Measurements from ENCODE around the gene TRDN.

The TRDN gene

GRCh38 chr6:123551939-123552707 lies 84.6 kb downstream of the TRDN start:
- Histone ChIP-seq H3K9me3 (ENCODE audit: control insufficient read depth, insufficient read depth, low read depth, low read length) (no peaks in the 10 kb centered on the region), H3K4me1 (ENCODE audit: control insufficient read depth, insufficient read depth, low read length) (no peaks in the 10 kb centered on the region), H3K36me3 (ENCODE audit: control insufficient read depth in 2 of 2, insufficient read depth in 1 of 2, low read length in 2 of 2) (no peaks in the 10 kb centered on the region), H3K4me3 (ENCODE audit: low read depth, low read length) (no peak overlapping the region), H3K27ac (ENCODE audit: extremely low read depth, low read depth, low read length) (no peak overlapping the region)
- TF ChIP-seq, protein P1, sequence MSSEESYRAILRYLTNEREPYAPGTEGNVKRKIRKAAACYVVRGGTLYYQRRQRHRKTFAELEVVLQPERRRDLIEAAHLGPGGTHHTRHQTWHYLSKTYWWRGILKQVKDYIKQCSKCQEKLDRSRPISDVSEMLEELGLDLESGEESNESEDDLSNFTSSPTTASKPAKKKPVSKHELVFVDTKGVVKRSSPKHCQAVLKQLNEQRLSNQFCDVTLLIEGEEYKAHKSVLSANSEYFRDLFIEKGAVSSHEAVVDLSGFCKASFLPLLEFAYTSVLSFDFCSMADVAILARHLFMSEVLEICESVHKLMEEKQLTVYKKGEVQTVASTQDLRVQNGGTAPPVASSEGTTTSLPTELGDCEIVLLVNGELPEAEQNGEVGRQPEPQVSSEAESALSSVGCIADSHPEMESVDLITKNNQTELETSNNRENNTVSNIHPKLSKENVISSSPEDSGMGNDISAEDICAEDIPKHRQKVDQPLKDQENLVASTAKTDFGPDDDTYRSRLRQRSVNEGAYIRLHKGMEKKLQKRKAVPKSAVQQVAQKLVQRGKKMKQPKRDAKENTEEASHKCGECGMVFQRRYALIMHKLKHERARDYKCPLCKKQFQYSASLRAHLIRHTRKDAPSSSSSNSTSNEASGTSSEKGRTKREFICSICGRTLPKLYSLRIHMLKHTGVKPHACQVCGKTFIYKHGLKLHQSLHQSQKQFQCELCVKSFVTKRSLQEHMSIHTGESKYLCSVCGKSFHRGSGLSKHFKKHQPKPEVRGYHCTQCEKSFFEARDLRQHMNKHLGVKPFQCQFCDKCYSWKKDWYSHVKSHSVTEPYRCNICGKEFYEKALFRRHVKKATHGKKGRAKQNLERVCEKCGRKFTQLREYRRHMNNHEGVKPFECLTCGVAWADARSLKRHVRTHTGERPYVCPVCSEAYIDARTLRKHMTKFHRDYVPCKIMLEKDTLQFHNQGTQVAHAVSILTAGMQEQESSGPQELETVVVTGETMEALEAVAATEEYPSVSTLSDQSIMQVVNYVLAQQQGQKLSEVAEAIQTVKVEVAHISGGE (tag by site-specific recombination; conservative IDR thresholded peaks at IDR 0.05; ENCODE audit: low read depth): no peak
- TF ChIP-seq ZNF670 (tag by site-specific recombination; IDR thresholded peaks at IDR 0.05; ENCODE audit: low read depth) (no peak), ZNF223 (tag by site-specific recombination; IDR thresholded peaks at IDR 0.05) (no peak), ZNF747 (tag by site-specific recombination; IDR thresholded peaks at IDR 0.05) (no peak), KLF1 (tag by site-specific recombination; IDR thresholded peaks at IDR 0.05) (no peak)
- TF ChIP-seq, protein P2, sequence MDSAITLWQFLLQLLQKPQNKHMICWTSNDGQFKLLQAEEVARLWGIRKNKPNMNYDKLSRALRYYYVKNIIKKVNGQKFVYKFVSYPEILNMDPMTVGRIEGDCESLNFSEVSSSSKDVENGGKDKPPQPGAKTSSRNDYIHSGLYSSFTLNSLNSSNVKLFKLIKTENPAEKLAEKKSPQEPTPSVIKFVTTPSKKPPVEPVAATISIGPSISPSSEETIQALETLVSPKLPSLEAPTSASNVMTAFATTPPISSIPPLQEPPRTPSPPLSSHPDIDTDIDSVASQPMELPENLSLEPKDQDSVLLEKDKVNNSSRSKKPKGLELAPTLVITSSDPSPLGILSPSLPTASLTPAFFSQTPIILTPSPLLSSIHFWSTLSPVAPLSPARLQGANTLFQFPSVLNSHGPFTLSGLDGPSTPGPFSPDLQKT (IDR thresholded peaks at IDR 0.05; ENCODE audit: borderline replicate concordance, low read depth, low read length): no peak
- POLR2A ChIA-PET: no interaction called here
- CTCF ChIA-PET: interaction anchor here (0.6 to 0.7 kb wide), 3 partner anchors 355 to 1670 kb away, joined by 3 to 5 read pairs (median 4); no protein-coding TSS in a partner anchor

GRCh38 chr6:123550052-123550617 lies 86.6 kb downstream of the TRDN start:
- ChIA-PET POLR2A (no interaction called here), CTCF (interaction anchor here (0.8 kb wide), 1 partner anchor 35 kb away, joined by 3 read pairs; no protein-coding TSS in a partner anchor)
- Histone ChIP-seq H3K4me3 (ENCODE audit: low read depth, low read length) (no peak overlapping the region), H3K4me1 (ENCODE audit: control insufficient read depth, insufficient read depth, low read length) (no peaks in the 10 kb centered on the region), H3K27ac (ENCODE audit: extremely low read depth, low read depth, low read length) (no peak overlapping the region), H3K9me3 (ENCODE audit: control insufficient read depth, insufficient read depth, low read depth, low read length) (no peaks in the 10 kb centered on the region), H3K36me3 (ENCODE audit: control insufficient read depth in 2 of 2, insufficient read depth in 1 of 2, low read length in 2 of 2) (no peaks in the 10 kb centered on the region)
- TF ChIP-seq, protein P3, sequence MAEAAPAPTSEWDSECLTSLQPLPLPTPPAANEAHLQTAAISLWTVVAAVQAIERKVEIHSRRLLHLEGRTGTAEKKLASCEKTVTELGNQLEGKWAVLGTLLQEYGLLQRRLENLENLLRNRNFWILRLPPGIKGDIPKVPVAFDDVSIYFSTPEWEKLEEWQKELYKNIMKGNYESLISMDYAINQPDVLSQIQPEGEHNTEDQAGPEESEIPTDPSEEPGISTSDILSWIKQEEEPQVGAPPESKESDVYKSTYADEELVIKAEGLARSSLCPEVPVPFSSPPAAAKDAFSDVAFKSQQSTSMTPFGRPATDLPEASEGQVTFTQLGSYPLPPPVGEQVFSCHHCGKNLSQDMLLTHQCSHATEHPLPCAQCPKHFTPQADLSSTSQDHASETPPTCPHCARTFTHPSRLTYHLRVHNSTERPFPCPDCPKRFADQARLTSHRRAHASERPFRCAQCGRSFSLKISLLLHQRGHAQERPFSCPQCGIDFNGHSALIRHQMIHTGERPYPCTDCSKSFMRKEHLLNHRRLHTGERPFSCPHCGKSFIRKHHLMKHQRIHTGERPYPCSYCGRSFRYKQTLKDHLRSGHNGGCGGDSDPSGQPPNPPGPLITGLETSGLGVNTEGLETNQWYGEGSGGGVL (tag by site-specific recombination; IDR thresholded peaks at IDR 0.05): peak; percentile 7; the same call in 1 of the 2 replicates
- TF ChIP-seq, protein P4, sequence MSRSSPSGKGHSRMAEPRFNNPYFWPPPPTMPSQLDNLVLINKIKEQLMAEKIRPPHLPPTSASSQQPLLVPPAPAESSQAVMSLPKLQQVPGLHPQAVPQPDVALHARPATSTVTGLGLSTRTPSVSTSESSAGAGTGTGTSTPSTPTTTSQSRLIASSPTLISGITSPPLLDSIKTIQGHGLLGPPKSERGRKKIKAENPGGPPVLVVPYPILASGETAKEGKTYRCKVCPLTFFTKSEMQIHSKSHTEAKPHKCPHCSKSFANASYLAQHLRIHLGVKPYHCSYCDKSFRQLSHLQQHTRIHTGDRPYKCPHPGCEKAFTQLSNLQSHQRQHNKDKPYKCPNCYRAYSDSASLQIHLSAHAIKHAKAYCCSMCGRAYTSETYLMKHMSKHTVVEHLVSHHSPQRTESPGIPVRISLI (tag by site-specific recombination; IDR thresholded peaks at IDR 0.05): no peak

DNA sequence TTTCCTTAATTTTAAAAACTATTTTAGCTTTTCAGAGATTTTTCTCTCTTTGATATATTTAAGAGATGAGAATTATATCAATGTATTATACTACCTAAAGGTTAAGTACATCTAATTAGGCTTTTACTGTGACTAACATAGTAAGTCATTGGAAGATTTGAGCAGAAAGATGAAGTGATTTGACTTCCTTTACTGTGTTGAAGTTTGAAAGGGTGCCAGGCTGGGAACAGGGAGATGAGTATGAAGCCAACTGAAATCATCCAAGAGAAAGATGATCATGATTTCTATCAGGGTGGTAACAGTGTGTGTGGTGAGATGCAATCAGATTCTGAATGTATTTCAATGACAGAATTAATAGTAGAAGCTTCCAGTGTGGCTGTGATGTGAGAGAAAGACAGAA lies 87.3 kb downstream of the TRDN start:
- H3K4me3 ChIP-seq (ENCODE audit: low read depth, low read length): no peak overlapping the region
- no peak overlapping the region for H3K27ac ChIP-seq (ENCODE audit: extremely low read depth, low read depth, low read length)
- no peak for TF ChIP-seq ZNF354C (tag by site-specific recombination; IDR thresholded peaks at IDR 0.05; ENCODE audit: borderline replicate concordance, low read depth)
- TF ChIP-seq, protein P5, sequence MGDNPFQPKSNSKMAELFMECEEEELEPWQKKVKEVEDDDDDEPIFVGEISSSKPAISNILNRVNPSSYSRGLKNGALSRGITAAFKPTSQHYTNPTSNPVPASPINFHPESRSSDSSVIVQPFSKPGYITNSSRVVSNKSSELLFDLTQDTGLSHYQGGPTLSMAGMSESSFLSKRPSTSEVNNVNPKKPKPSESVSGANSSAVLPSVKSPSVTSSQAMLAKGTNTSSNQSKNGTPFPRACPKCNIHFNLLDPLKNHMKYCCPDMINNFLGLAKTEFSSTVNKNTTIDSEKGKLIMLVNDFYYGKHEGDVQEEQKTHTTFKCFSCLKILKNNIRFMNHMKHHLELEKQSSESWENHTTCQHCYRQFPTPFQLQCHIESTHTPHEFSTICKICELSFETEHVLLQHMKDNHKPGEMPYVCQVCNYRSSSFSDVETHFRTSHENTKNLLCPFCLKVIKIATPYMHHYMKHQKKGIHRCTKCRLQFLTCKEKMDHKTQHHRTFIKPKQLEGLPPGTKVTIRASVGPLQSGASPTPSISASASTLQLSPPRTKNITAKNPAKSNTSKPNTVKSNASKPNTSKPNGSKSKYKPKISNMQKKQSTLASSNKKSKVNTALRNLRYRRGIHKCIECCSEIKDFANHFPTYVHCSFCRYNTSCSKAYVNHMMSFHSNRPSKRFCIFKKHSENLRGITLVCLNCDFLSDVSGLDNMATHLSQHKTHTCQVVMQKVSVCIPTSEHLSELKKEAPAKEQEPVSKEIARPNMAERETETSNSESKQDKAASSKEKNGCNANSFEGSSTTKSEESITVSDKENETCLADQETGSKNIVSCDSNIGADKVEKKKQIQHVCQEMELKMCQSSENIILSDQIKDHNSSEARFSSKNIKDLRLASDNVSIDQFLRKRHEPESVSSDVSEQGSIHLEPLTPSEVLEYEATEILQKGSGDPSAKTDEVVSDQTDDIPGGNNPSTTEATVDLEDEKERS (tag by site-specific recombination; IDR thresholded peaks at IDR 0.05): no peak
- TF ChIP-seq ZNF843 (tag by site-specific recombination; IDR thresholded peaks at IDR 0.05): no peak
- TF ChIP-seq ZNF157 (tag by site-specific recombination; IDR thresholded peaks at IDR 0.05): no peak
- TF ChIP-seq, protein P6, sequence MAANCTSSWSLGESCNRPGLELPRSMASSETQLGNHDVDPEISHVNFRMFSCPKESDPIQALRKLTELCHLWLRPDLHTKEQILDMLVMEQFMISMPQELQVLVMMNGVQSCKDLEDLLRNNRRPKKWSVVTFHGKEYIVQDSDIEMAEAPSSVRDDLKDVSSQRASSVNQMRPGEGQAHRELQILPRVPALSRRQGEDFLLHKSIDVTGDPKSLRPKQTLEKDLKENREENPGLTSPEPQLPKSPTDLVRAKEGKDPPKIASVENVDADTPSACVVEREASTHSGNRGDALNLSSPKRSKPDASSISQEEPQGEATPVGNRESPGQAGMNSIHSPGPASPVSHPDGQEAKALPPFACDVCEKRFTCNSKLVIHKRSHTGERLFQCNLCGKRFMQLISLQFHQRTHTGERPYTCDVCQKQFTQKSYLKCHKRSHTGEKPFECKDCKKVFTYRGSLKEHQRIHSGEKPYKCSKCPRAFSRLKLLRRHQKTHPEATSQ (tag by site-specific recombination; IDR thresholded peaks at IDR 0.05): no peak
- ChIA-PET CTCF (interaction anchor here (0.8 kb wide), 1 partner anchor 34 kb away, joined by 3 read pairs; no protein-coding TSS in a partner anchor), POLR2A (no interaction called here)
- no peaks in the 10 kb centered on the region for H3K9me3 ChIP-seq (ENCODE audit: control insufficient read depth, insufficient read depth, low read depth, low read length)
- no peaks in the 10 kb centered on the region for H3K4me1 ChIP-seq (ENCODE audit: control insufficient read depth, insufficient read depth, low read length)
- H3K36me3 ChIP-seq (ENCODE audit: control insufficient read depth in 2 of 2, insufficient read depth in 1 of 2, low read length in 2 of 2): no peaks in the 10 kb centered on the region

All from HEK293 (cell line).